GM19452 (cell line): ENCODE data around the gene PGC.

Source experiments
- ATAC-seq: cut with Tn5 transposase; IDR thresholded peaks from one replicate; pipeline ENCODE4 v1.9.1; 2021; ENCODE audit not compliant: unreplicated experiment

The PGC gene

DNA sequence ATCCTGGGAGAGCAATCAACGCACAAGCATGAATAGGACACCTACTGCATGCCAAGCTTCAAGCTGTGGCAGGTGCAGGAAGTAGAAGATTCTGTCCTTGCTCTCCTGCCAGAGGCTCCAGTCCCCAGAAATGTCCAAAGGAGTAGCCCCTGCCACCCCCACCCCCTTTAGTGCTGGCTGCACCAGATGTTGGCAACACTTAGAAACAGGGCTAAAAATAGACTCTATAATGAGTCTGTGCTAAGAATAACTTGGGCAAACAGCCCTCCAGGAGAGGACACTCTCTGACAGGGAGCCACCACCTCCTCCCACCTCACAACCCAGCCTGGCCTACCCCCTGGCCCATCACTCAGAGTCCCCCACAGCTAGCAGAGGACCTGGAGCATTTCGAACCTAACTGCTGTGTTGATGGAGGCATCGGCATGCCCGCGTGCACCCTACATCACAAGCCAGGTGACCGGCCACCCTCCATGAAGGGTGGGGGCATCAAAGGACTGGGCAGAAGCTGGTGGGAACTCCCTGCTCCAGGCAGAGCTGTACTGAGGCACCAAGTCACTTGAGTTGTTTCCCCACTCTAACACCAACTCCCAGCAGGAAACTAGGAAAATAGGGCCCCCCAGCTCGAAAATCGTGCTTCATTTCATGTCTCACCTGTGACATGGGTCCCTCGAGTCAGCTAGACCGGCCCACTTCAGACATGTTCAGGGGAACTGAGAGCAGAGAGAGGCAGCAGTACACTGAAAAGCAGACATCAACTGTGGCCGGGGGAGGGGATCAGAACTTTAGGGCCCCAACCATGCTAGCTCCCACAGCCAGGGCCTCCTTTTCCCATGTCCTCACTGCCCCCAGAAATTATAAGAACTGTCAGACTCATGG lies 30.4 kb downstream of the PGC start:
- no peak for ATAC-seq

- no peak for ATAC-seq
Measured at GRCh38 chr6:41715795-41716515, 31.2 kb downstream of the PGC start.

GRCh38 chr6:41714556-41715273 lies 32.5 kb downstream of the PGC start:
- ATAC-seq: no peak

- peak; percentile 59 for ATAC-seq
Measured at GRCh38 chr6:41713650-41714291, 33.4 kb downstream of the PGC start.

GRCh38 chr6:41713159-41713649 lies 34.0 kb downstream of the PGC start:
- ATAC-seq: no peak

DNA sequence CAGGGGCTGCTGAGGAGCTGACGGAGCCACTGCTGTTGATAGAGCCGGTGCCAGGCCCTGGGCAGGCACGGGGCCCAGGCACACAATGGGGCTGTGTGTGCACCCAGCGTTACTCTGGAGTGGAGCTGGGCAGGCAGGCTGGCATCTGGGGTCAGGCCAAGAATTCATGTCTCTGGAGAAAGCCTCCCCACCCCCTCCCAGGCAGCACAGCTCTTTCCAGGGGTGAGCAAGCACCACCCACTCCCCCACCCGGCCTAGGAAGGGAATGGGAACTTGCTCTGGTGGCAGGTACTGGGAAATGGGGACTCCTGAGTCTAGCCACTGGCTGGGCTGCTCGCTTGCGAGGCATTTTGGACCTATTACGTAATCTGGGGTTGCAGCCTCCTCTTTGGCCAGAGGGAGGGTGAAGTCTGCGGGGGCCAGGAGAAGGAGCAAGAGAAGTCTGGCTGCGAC lies 34.5 kb downstream of the PGC start:
- ATAC-seq: no peak

DNA sequence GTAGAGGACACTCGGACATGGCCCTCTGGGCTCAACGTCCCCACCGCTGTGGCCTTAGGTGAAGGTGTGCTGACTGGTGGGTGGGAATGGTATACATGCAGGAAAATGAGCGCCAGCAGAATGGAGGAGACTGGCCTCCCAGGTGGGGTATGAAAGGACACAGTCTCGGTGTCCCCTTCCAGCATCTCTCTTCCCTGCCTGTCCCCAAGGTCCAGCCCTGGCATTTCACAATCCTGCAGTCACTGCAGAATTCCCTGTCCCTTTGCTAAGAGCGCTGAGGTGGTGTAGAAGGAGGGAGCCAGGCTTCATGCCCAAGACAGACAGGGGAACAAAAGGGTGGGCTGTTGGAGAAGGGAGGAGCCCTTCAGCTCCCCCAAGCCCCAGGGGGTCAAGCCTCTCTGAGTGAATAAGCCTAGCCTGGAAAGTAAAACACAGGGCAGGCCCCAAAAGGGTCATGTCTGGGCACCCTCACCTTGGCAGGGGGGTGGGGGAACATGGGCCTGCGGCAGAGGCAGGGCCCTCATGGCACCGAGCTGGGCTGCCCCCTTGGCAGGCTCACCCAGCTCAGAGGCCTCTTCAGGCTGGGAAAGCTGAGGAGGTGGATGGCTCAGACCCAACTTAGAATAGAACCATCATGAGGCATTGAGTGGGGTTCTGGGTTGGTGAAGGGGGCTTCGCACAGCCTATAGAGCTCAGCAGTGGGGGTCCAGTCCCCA lies 35.7 kb downstream of the PGC start:
- no peak for ATAC-seq

- ATAC-seq: no peak
Measured at GRCh38 chr6:41709375-41709774, 37.8 kb downstream of the PGC start.

- no peak for ATAC-seq
Measured at GRCh38 chr6:41708856-41709255, 38.3 kb downstream of the PGC start.

GRCh38 chr6:41707565-41708200 lies 39.5 kb downstream of the PGC start:
- no peak for ATAC-seq

- no peak for ATAC-seq
Measured at GRCh38 chr6:41706876-41707564, 40.2 kb downstream of the PGC start.

- ATAC-seq: peak; percentile 63
Measured at GRCh38 chr6:41705996-41706835, 41.0 kb downstream of the PGC start.

GRCh38 chr6:41705311-41705995 lies 41.7 kb downstream of the PGC start:
- ATAC-seq: no peak

- no peak for ATAC-seq
Measured at GRCh38 chr6:41704656-41705310, 42.4 kb downstream of the PGC start.

DNA sequence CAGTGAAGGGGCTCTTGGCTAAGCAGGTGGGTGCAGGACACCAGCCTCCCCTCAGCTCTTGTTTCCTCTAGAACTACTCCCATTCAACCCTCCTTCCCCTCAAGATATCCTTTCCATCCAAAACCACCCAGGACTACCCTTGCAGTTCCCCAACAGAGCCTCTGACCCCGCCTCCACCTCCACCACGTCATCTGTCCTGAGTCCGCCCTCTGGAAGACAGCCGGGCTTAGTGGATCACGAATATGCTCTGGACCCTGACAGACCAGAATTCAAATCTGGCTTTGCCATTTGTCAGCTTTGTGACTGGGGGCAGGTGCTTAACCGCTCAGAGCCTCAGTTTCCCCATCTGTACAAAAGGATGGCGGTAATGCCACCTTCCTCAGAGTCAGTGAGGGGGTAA lies 43.2 kb downstream of the PGC start:
- no peak for ATAC-seq

- ATAC-seq: no peak
Measured at GRCh38 chr6:41702771-41703494, 44.3 kb downstream of the PGC start.
